NCI-H2107 treated with DMSO at 0.1 percent for 48 hours (cell line): Measurements from ENCODE around the gene BRAT1.

Source experiments
- DNase-seq: peaks from one replicate; lab custom pipeline; 2025; ENCODE audit not compliant: unreplicated experiment; lab: John Stamatoyannopoulos, UW

BRAT1 gene

GRCh38 chr7:2525658-2526630 is 29.4 kb downstream of the BRAT1 start:
- DNase-seq = peak; percentile 76

GRCh38 chr7:2524808-2525657 is 30.3 kb downstream of the BRAT1 start:
- DNase-seq = peak; percentile 35

GRCh38 chr7:2523941-2524807 is 31.1 kb downstream of the BRAT1 start:
- DNase-seq = peak; percentile 90

- peak; percentile 72 for DNase-seq
These were observed 31.8 kb downstream of the BRAT1 start for GRCh38 chr7:2523461-2523936.

GRCh38 chr7:2522780-2523433 is 32.4 kb downstream of the BRAT1 start:
- peak; percentile 54 for DNase-seq

GRCh38 chr7:2521952-2522591 is 33.3 kb downstream of the BRAT1 start:
- no peak for DNase-seq

GRCh38 chr7:2521341-2521745 is 34.0 kb downstream of the BRAT1 start:
- DNase-seq = no peak

GRCh38 chr7:2520761-2521290 is 34.5 kb downstream of the BRAT1 start:
- peak; percentile 8 for DNase-seq

- DNase-seq = peak; percentile 14
These were observed 35.1 kb downstream of the BRAT1 start for GRCh38 chr7:2520131-2520760.

- peak; percentile 70 for DNase-seq
These were observed 36.0 kb downstream of the BRAT1 start, which contains the start of gene LFNG for GRCh38 chr7:2519119-2519930. Gene LFNG, plus strand, starts transcription at chr7:2519774. Its CDS starts 88 bp downstream, at chr7:2519862.

GRCh38 chr7:2518737-2519118 is 36.6 kb downstream of the BRAT1 start:
- DNase-seq = no peak

GRCh38 chr7:2517678-2518507 is 37.4 kb downstream of the BRAT1 start:
- DNase-seq = no peak

- no peak for DNase-seq
These were observed 38.3 kb downstream of the BRAT1 start for GRCh38 chr7:2517026-2517425.

- DNase-seq = no peak
These were observed 39.1 kb downstream of the BRAT1 start for GRCh38 chr7:2516194-2516555.

GRCh38 chr7:2515424-2516193 is 39.7 kb downstream of the BRAT1 start:
- no peak for DNase-seq
